Lower lobe of right lung (tissue), 2 donors: Measurements from ENCODE around the gene CREB3L2. TPM values are rescaled to one million over a fixed set of nuclear protein-coding genes. Genes with fewer than 3 reads are reported as not detected.

Source experiments
- ATAC-seq, 2 donors: fragments of 200-7000 bp; cut with Tn5 transposase; one replicate each; pipeline ENCODE4 v1.9.1; 2020 to 2022; ENCODE audit warnings: mild to moderate bottlenecking in 2 of 2, moderate library complexity in 2 of 2
- DNase-seq: peaks from one replicate; pipeline ENCODE4 v3.0.0-alpha.2; 2020
- H3K27ac ChIP-seq: fragments of 200-600 bp; one replicate; pipeline ENCODE4 v1.8.0; 2022
- H3K27me3 ChIP-seq: fragments of 200-600 bp; one replicate; pipeline ENCODE4 v1.8.0; 2022; ENCODE audit warnings: low read depth
- H3K36me3 ChIP-seq: fragments of 200-600 bp; one replicate; pipeline ENCODE4 v1.8.0; 2022; ENCODE audit warnings: mild to moderate bottlenecking
- H3K4me1 ChIP-seq: fragments of 200-600 bp; one replicate; pipeline ENCODE4 v1.8.0; 2022
- H3K4me3 ChIP-seq: fragments of 200-600 bp; one replicate; pipeline ENCODE4 v1.8.0; 2022; ENCODE audit warnings: mild to moderate bottlenecking
- H3K9me3 ChIP-seq: fragments of 200-600 bp; one replicate; pipeline ENCODE4 v1.8.0; 2022
- CTCF ChIP-seq: fragments of 200-600 bp; IDR thresholded peaks from one replicate; pipeline ENCODE4 v1.8.0; 2022; ENCODE audit warnings: antibody characterized with exemption, mild to moderate bottlenecking
- intact Hi-C: fragments of 100-400 bp; cut with DNase I; formaldehyde crosslinking; loops from one replicate; pipeline ENCODE4 v1.11.0; 2022
- total RNA-seq: library from RNA; stranded (reverse); fragmentation: NEBNext Ultra II Directional; extraction: Animal tissue kit (Norgen Biotek cat#: 25700); gene quantifications from one replicate; pipeline ENCODE4 v1.2.1, GENCODE V29; 2021
- donor health status: DM: no; HTN: yes; CAD: no; lungs with severe emphysema.

Gene CREB3L2
- total RNA-seq, 1 donor from 2014 or later, result 48.9 TPM

- no peaks in the 10 kb centered on the region for H3K36me3 ChIP-seq
Observed at GRCh38 chr7:137947046-137947445, 54.8 kb downstream of the CREB3L2 start.

GRCh38 chr7:137946011-137946410 lies 55.9 kb downstream of the CREB3L2 start:
- Histone ChIP-seq H3K27ac (no peak overlapping the region), H3K4me3 (no peak overlapping the region), H3K27me3 (no peaks in the 10 kb centered on the region), H3K4me1 (peaks cover 30% of the 10 kb centered on the region), H3K9me3 (no peaks in the 10 kb centered on the region), H3K36me3 (no peaks in the 10 kb centered on the region)
- no peak for TF ChIP-seq CTCF
- DNase-seq (no peak), ATAC-seq (no peak)
- intact Hi-C loops, result no loop called here

More at GRCh38 chr7:137947046-137947445, 54.8 kb downstream of the CREB3L2 start:
- H3K9me3 ChIP-seq, result no peaks in the 10 kb centered on the region
- intact Hi-C loops, result no loop called here
- DNase-seq (no peak), ATAC-seq (no peak)
- no peak overlapping the region for H3K27ac ChIP-seq
- H3K27me3 ChIP-seq, result no peaks in the 10 kb centered on the region
- no peak for TF ChIP-seq CTCF
- H3K4me3 ChIP-seq, result no peak overlapping the region
- H3K4me1 ChIP-seq, result peaks cover 36% of the 10 kb centered on the region

- Histone ChIP-seq H3K9me3 (no peaks in the 10 kb centered on the region), H3K4me1 (peaks cover 41% of the 10 kb centered on the region), H3K27me3 (no peaks in the 10 kb centered on the region), H3K4me3 (no peak overlapping the region), H3K36me3 (no peaks in the 10 kb centered on the region), H3K27ac (no peak overlapping the region)
- TF ChIP-seq CTCF, result no peak
- intact Hi-C loops, result no loop called here
- no peak for ATAC-seq
- no peak for DNase-seq
Observed at GRCh38 chr7:137944168-137944567, 57.7 kb downstream of the CREB3L2 start.

GRCh38 chr7:137943132-137943551 lies 58.7 kb downstream of the CREB3L2 start:
- no peak for TF ChIP-seq CTCF
- Histone ChIP-seq H3K9me3 (no peaks in the 10 kb centered on the region), H3K4me1 (peaks cover 38% of the 10 kb centered on the region), H3K27me3 (no peaks in the 10 kb centered on the region), H3K36me3 (no peaks in the 10 kb centered on the region), H3K4me3 (no peak overlapping the region), H3K27ac (no peak overlapping the region)
- intact Hi-C loops, result no loop called here
- ATAC-seq (peak; percentile 53 to 60), DNase-seq (no peak)

GRCh38 chr7:137942484-137943115 lies 59.3 kb downstream of the CREB3L2 start:
- H3K36me3 ChIP-seq, result no peaks in the 10 kb centered on the region
- intact Hi-C loops, result no loop called here
- H3K4me3 ChIP-seq, result no peak overlapping the region
- no peaks in the 10 kb centered on the region for H3K27me3 ChIP-seq
- ATAC-seq (no peak), DNase-seq (no peak)
- no peak overlapping the region for H3K27ac ChIP-seq
- TF ChIP-seq CTCF, result no peak
- H3K9me3 ChIP-seq, result no peaks in the 10 kb centered on the region
- H3K4me1 ChIP-seq, result peaks cover 33% of the 10 kb centered on the region
